Keratinocyte (primary cell): ENCODE measurements around the gene ADAMTS9.

Experiments
- CTCF ChIP-seq, 3 experiments: IDR thresholded peaks in 1 of 3; conservative IDR thresholded peaks in 1 of 3; optimal IDR thresholded peaks in 1 of 3; 2 replicates in 2 of 3; 3 replicates in 1 of 3; pipeline versions ENCODE3 to v1.5.1; 2011; ENCODE audit warnings: low read length in 3 of 3, mild to moderate bottlenecking in 3 of 3, moderate library complexity in 2 of 3, control low read depth in 1 of 3, inconsistent platforms in 1 of 3; ENCODE audit not compliant: insufficient read depth in 2 of 3; ENCODE audit errors: extremely low read depth in 1 of 3
- EZH2 ChIP-seq: IDR thresholded peaks from one replicate; pipeline ENCODE4 v1.6.1; 2012; ENCODE audit warnings: inconsistent platforms, mild to moderate bottlenecking, low read length, moderate library complexity

- TF ChIP-seq CTCF (optimal IDR thresholded peaks at IDR 0.05 in 1 of 3, IDR thresholded peaks at IDR 0.05 in 1 of 3, conservative IDR thresholded peaks at IDR 0.05 in 1 of 3; ENCODE audit: extremely low read depth in 1 of 3, insufficient read depth in 2 of 3, low read length in 3 of 3): no peak
- no peak for TF ChIP-seq EZH2
These were observed 49.3 kb downstream of the ADAMTS9 start for GRCh38 chr3:64638511-64638910.
